Measurements from ENCODE around the gene RAI1. TPM values are rescaled to one million over a fixed set of nuclear protein-coding genes. Genes with fewer than 3 reads are reported as not detected.

The RAI1 gene
- total and polyA plus RNA-seq, 2 of the 8 experiments (the other 6 are each of a cell fraction or from before 2014, with no cell fraction given), result 0.39 to 1.2 TPM

GRCh38 chr17:17670701-17671305 lies 10.5 kb upstream of the RAI1 start:
- FAIRE-seq, result no peak
- H3K27ac ChIP-seq (ENCODE audit: low read depth, low read length), result no peak overlapping the region
- no peaks in the 10 kb centered on the region for H3K23me2 ChIP-seq (ENCODE audit: low read depth, low read length)
- no peak overlapping the region for H3K56ac ChIP-seq (replicated peaks; ENCODE audit: insufficient read length, low read depth, low read length)
- no peak overlapping the region for H3K14ac ChIP-seq (ENCODE audit: insufficient read length)
- H2BK15ac ChIP-seq (ENCODE audit: low read length), result no peak overlapping the region
- no peaks in the 10 kb centered on the region for H3K79me1 ChIP-seq (ENCODE audit: low read depth, low read length)
- no peak overlapping the region for H2BK120ac ChIP-seq (replicated peaks; ENCODE audit: low read depth, low read length)
- ChIA-PET CTCF (ENCODE audit: partially characterized antibody) (interaction anchor here (0.5 to 2.3 kb wide), 8 partner anchors 9 to 249 kb away, joined by 3 to 9 read pairs (median 4); no protein-coding TSS in a partner anchor), POLR2A (ENCODE audit: partially characterized antibody) (interaction anchor here (0.9 kb wide), 1 partner anchor 9 kb away, joined by 3 read pairs; no protein-coding TSS in a partner anchor)
- H4K91ac ChIP-seq (replicated peaks; ENCODE audit: insufficient read length, low read length), result no peak overlapping the region
- no peak overlapping the region for H3K9ac ChIP-seq (replicated peaks in 1 of 4; ENCODE audit: extremely low read depth in 1 of 4, low read depth in 3 of 4, low read length in 3 of 4)
- H4K20me1 ChIP-seq (replicated peaks in 1 of 2; ENCODE audit: control insufficient read depth in 1 of 2, insufficient read depth in 2 of 2, low read length in 2 of 2), result no peaks in the 10 kb centered on the region
- no peak overlapping the region for H2AFZ ChIP-seq (ENCODE audit: low read length)
- peaks cover 0 to 21% (median 18%) of the 10 kb centered on the region in 4 experiments; a peak in 6 of 7 replicates for H3K27me3 ChIP-seq (replicated peaks in 1 of 4; ENCODE audit: control insufficient read depth in 3 of 4, extremely low read depth in 1 of 4, insufficient read depth in 3 of 4, low read length in 3 of 4)
- no peak overlapping the region for H3K4me3 ChIP-seq (ENCODE audit: extremely low read depth in 1 of 4, insufficient read depth in 2 of 4, low read depth in 3 of 4, low read length in 4 of 4)
- no peak overlapping the region for H4K8ac ChIP-seq (ENCODE audit: extremely low read depth, insufficient read depth, low read length)
- H2BK20ac ChIP-seq (ENCODE audit: low read length), result no peak overlapping the region
- H3K4me2 ChIP-seq (ENCODE audit: insufficient read depth in 1 of 2, low read depth in 2 of 2, low read length in 2 of 2), result no peak overlapping the region
- H3K36me3 ChIP-seq (ENCODE audit: control insufficient read depth in 2 of 4, insufficient read depth in 4 of 4, low read length in 3 of 4), result no peaks in the 10 kb centered on the region
- H3K4me1 ChIP-seq (replicated peaks in 1 of 4; ENCODE audit: control insufficient read depth in 3 of 4, insufficient read depth in 4 of 4, low read length in 3 of 4), result peaks cover under 1 to 6% (median 1%) of the 10 kb centered on the region in 4 experiments
- H3K79me2 ChIP-seq (ENCODE audit: control insufficient read depth in 1 of 2, insufficient read depth in 2 of 2, low read length in 2 of 2), result no peaks in the 10 kb centered on the region
- no peak overlapping the region for H2AK5ac ChIP-seq (ENCODE audit: low read depth, low read length)
- H2BK5ac ChIP-seq (ENCODE audit: low read depth, low read length), result no peak overlapping the region
- no peak overlapping the region for H3K18ac ChIP-seq (ENCODE audit: extremely low read depth, low read length)
- DNase-seq (ENCODE audit: low read depth in 1 of 2, low spot score in 2 of 2), result no peak
- WGBS, 2 experiments (ENCODE audit: extremely low coverage in 1 of 2, insufficient coverage in 1 of 2, insufficient read length in 1 of 2, insufficient replicate concordance in 2 of 2, low coverage in 1 of 2, low lambda C conversion rate in 2 of 2, missing lambda C conversion rate in 1 of 2), result 81% methylated on average over 16 of the region's 16 CpGs; no CpG with 5 or more reads in 1 of the 2 experiments
- no peaks in the 10 kb centered on the region for H3K9me3 ChIP-seq (ENCODE audit: insufficient read depth in 2 of 2, low read depth in 1 of 2, low read length in 1 of 2)
- no peak overlapping the region for H3K4ac ChIP-seq (replicated peaks; ENCODE audit: insufficient read length, low read depth, low read length)
- no peak overlapping the region for H4K5ac ChIP-seq (ENCODE audit: insufficient read length, low read depth, low read length)
- H2BK12ac ChIP-seq (ENCODE audit: low read depth, low read length), result no peak overlapping the region
- H3K23ac ChIP-seq (ENCODE audit: insufficient read length), result no peak overlapping the region
- no peak for TF ChIP-seq JUN (IDR thresholded peaks at IDR 0.05; ENCODE audit: low read depth, low read length)
- no peak for TF ChIP-seq CTBP2 (IDR thresholded peaks at IDR 0.05; ENCODE audit: borderline replicate concordance, insufficient read depth, insufficient read length, low read length)
- TF ChIP-seq YY1 (IDR thresholded peaks at IDR 0.05; ENCODE audit: low read depth, low read length), result no peak
- no peak for TF ChIP-seq CHD1 (IDR thresholded peaks at IDR 0.05; ENCODE audit: low read depth, low read length)

All from H1 (cell line).